Brain microvascular endothelial cell (primary cell): Measurements from ENCODE around the gene OARD1.

Source experiments
- DNase-seq: peaks from one replicate; pipeline ENCODE4 v3.0.0-alpha.2; 2020
- H3K27ac ChIP-seq: fragments of 250-450 bp; sonication (Bioruptor Pico); 2 replicates; pipeline ENCODE4 v1.5.1; 2020; ENCODE audit warnings: mild to moderate bottlenecking, moderate library complexity
- H3K27me3 ChIP-seq: fragments of 250-450 bp; sonication (Bioruptor Pico); replicated peaks from 2 replicates; pipeline ENCODE4 v1.5.1; 2020; ENCODE audit warnings: mild to moderate bottlenecking
- H3K36me3 ChIP-seq: fragments of 250-450 bp; sonication (Bioruptor Pico); replicated peaks from 2 replicates; pipeline ENCODE4 v1.5.1; 2020; ENCODE audit warnings: mild to moderate bottlenecking
- H3K4me3 ChIP-seq: 2 replicates; pipeline ENCODE4 v1.5.1; 2011; ENCODE audit warnings: low read depth, mild to moderate bottlenecking, control low read depth, low read length, moderate library complexity
- CTCF ChIP-seq: IDR thresholded peaks from 2 replicates; pipeline ENCODE4 v1.5.1; 2011; ENCODE audit warnings: low read depth, mild to moderate bottlenecking, moderate library complexity, low read length, control low read depth, inconsistent platforms; ENCODE audit errors: missing control alignments
- in situ Hi-C: cut with HindIII; loops from 2 replicates; pipeline ENCODE4 v1.10.0; 2017; ENCODE audit warnings: low sequenced_read_pairs, low pct_ligation_motif_present

OARD1 gene

GRCh38 chr6:41073203-41073967 is 1.2 kb upstream of the OARD1 start:
- Histone ChIP-seq H3K36me3 (no peaks in the 10 kb centered on the region), H3K27me3 (no peaks in the 10 kb centered on the region), H3K4me3 (peak overlapping the region; percentile 89), H3K27ac (peak overlapping the region; percentile 93)
- in situ Hi-C loops = no loop called here
- TF ChIP-seq CTCF = peak; percentile 14
- peak; percentile 72 for DNase-seq

- H3K27me3 ChIP-seq = no peaks in the 10 kb centered on the region
- H3K27ac ChIP-seq = peak within 1 kb of the TSS; percentile 93
- TF ChIP-seq CTCF = no peak
- no peak for DNase-seq
- peak within 1 kb of the TSS; percentile 89 for H3K4me3 ChIP-seq
- in situ Hi-C loops = no loop called here
- H3K36me3 ChIP-seq = no peaks in the 10 kb centered on the region
Observed at GRCh38 chr6:41072836-41073202, 663 bp upstream of the OARD1 start, which contains the start of gene NFYA. NFYA (plus strand) TSS chr6:41072974; CDS start chr6:41079090, 6,116 bp downstream.

GRCh38 chr6:41071501-41071922 is 644 bp downstream of the OARD1 start:
- TF ChIP-seq CTCF = peak; percentile 16
- Histone ChIP-seq H3K27me3 (no peaks in the 10 kb centered on the region), H3K4me3 (peak overlapping the region; percentile 89), H3K27ac (peak overlapping the region; percentile 93), H3K36me3 (no peaks in the 10 kb centered on the region)
- DNase-seq = peak; percentile 6
- in situ Hi-C loops = no loop called here

GRCh38 chr6:41066867-41067304 is 5.3 kb downstream of the OARD1 start:
- no peak overlapping the region for H3K4me3 ChIP-seq

GRCh38 chr6:41065550-41066026 is 6.6 kb downstream of the OARD1 start:
- Histone ChIP-seq H3K36me3 (no peaks in the 10 kb centered on the region), H3K27me3 (no peaks in the 10 kb centered on the region), H3K4me3 (no peak overlapping the region), H3K27ac (no peak overlapping the region)
- no peak for DNase-seq
- in situ Hi-C loops = no loop called here
- TF ChIP-seq CTCF = no peak

More at GRCh38 chr6:41066867-41067304, 5.3 kb downstream of the OARD1 start:
- Histone ChIP-seq H3K36me3 (no peaks in the 10 kb centered on the region), H3K27ac (no peak overlapping the region), H3K27me3 (no peaks in the 10 kb centered on the region)
- DNase-seq = peak; percentile 64
- TF ChIP-seq CTCF = peak; percentile 81
- in situ Hi-C loops = no loop called here
